Head of caudate nucleus (tissue), 42 donors: ENCODE data around the gene EIF2B2.
"Not testable (repeated sequence)": the region's sequence is repeated elsewhere in the genome, so short reads cannot be mapped to it uniquely, and the experiment has no call there.

ENCODE experiments used
- DNase-seq, 42 donors: peaks; one replicate each; pipeline versions ENCODE4 v3.0.0 to v3.0.0-alpha.2; 2020 to 2021; ENCODE audit warnings: mixed read lengths in 7 of 42
- intact Hi-C: fragments of 100-400 bp; cut with DNase I; formaldehyde crosslinking; loops from one replicate; pipeline ENCODE4 v1.15.0; 2022

Gene EIF2B2

DNA sequence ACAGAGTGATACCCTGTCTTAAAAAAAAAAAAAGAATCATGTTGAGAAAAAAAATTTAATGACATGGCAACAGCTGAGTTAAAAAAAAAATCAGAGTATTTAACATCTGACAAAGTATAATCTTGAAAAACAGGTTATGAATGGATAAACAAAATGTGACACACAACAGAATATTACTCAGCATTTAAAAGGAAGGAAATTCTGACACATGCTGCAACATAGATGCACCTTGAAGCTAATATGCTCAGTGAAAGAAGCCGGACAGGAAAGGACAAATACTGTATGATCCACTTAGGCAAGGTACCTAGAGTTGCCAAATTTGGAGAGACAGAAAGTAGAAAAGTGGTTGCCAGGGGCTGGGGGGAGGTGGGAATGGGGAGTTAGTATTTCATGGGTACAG lies 19.4 kb upstream of the EIF2B2 start:
- no peak for DNase-seq
- intact Hi-C loops, result no loop called here

DNA sequence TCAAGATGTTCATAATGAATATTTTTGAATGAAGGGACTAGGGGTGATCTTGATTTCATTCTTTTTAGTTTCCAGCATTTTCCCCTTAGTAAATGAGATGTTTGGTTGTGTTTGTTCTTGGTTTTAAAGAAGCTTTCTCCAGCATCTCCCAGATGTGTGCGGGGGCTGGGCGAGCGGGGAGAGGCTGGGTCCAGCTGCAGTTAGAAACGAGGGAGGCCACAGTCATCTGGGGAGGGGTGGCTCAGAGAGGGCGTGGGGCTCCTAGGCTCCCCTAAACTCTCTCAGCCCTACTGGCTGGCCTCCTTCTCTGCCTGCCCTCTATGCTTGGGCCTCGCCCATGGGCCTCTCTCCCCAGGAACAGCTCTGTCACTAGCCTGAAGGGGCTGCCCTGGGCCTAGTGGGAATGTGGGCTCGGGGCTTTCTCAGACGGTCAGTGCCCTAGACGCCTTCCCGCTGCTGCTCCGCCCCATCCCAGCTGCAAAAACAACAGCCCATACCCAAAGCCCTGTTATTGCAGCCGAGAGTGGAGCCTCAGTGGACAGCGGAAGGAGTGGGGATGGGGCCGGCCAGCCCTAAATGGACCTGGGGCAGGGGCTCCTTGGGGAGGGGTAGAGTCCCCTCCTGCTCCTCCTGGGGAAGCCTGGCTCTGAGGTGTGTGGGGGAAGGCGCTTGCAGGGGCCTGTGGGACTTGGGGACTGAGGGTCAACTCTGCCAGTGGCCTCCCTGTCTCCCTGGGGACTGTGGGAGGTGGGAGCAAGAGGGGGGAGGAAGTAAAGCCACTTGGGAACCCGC lies 18.3 kb upstream of the EIF2B2 start:
- DNase-seq, result peak in 3 of 42 donors; percentile 14 to 40 (median 15)
- intact Hi-C loops, result no loop called here

DNA sequence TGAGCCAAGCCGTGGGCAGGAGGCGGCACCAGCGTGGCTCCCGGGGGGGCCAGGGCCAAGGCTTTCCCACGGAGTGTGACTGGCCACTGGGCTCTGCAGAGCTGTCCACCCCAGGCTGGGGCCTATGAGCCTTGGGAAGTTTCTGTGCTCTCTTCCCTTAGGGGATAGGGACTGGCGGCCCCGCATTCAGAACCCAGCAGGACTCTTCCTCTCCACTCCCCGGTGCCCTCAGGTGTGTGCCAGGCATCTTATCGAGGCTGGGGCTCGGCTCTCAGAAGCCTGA lies 17.8 kb upstream of the EIF2B2 start:
- DNase-seq, result peak in 1 of 42 donors; percentile 30
- intact Hi-C loops, result no loop called here

DNA sequence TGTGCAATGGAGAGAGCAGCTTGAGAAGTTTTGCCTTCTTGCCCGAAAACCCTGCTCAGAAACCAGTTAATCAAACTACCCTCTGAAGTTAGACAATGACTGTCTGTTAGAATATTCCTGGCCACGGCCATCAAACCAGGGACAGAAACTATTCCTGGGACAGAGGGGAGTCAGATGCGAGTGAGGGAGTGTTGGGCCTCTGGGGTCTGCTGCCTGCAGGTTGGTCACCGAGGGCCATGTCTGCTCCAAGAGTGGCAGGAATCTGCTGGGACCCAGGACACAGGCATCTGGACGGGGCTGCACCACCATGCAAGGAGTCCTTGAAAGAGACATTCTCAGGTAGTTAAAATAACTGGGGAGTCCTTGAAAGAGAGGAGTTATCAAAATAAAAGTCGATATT lies 16.9 kb upstream of the EIF2B2 start:
- intact Hi-C loops, result no loop called here
- DNase-seq, result peak in 1 of 42 donors; percentile 26

DNA sequence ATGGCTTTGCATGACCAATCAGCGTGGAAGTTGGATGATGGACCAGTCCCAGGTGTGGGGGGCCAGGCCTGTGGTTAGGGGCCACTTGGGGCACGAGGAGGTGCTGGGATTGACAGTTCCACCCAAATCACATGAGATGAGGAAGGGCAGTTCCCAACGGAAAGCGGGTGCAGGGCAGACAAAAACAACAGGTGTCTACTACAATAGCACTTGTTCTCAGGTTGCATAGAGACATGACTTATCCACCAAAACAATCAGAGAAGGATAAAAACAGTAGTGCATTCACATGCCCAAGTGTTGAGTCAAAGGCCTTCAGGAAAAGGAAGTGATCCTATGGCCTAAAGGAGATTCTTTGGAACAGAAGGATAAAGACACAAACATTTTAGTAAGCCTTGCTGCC lies 14.6 kb upstream of the EIF2B2 start:
- no peak for DNase-seq
- intact Hi-C loops, result no loop called here

DNA sequence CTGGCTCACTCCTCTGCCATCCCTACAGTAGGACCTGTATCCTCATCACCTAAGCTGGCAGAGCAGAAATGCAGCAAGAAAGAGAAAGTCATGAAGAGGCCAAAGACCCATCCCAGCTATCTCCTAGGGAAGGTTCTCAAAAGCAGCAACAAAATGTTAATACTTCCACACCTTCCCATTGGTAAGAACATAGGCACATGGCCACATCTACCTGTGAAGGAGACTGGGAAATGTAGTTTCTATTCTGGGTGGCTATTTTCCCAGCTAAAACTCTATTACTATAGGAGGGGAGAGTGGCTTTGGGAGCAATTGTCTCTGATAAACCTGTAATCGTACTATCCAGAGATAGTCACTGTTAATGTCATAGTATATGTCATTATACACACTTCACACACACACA lies 13.7 kb upstream of the EIF2B2 start:
- DNase-seq, result no peak
- intact Hi-C loops, result no loop called here

DNA sequence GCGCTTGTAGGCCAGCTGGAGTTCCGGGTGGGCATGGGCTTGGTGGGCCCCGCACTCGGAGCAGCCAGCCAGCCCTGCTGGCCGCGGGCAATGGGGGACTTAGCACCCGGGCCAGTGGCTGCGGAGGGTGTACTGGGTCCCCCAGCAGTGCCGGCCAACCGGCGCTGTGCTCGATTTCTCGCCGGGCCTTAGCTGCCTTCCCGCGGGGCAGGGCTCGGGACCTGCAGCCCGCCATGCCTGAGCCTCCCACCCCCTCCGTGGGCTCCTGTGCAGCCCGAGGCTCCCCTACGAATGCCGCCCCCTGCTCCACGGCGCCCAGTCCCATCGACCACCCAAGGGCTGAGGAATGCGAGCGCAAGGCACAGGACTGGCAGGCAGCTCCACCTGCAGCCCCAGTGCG lies 8.5 kb upstream of the EIF2B2 start:
- intact Hi-C loops, DNase-seq: not testable (repeated sequence)

DNA sequence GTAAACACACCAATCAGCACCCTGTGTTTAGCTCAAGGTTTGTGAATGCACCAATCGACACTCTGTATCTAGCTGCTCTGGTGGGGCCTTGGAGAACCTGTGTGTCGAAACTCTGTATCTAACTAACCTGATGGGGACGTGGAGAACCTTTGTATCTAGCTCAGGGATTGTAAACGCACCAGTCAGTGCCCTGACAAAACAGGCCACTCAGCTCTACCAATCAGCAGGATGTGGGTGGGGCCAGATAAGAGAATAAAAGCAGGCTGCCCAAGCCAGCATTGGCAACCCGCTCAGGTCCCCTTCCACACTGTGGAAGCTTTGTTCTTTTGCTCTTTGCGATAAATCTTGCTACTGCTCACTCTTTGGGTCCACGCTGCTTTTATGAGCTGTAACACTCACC lies 6.9 kb upstream of the EIF2B2 start:
- DNase-seq, intact Hi-C loops: not testable (repeated sequence)

DNA sequence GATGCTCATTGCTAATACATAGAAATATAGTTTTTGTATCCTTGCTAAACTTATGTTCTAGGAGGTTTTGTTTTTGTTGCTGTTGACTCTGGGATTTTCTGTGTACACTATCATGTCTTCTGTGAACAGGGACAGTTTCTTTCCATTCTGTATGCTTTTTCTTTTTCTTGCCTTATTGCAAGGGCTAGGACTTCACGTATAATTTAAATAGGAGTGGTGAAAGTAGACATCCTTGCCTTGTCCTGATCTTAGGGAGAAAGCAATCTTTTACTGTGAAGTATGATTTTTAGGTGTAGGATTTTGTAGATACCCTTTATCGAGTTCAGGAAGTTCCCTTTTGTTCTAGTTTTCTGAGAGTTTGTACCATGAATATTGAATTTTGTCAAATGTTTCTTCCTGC lies 1.5 kb upstream of the EIF2B2 start:
- intact Hi-C loops, result loop anchor here (10.0 kb wide), 1 partner anchor 64 kb away; the partner anchor contains the start of genes ACYP1 and ZC2HC1C
- DNase-seq, result no peak

DNA sequence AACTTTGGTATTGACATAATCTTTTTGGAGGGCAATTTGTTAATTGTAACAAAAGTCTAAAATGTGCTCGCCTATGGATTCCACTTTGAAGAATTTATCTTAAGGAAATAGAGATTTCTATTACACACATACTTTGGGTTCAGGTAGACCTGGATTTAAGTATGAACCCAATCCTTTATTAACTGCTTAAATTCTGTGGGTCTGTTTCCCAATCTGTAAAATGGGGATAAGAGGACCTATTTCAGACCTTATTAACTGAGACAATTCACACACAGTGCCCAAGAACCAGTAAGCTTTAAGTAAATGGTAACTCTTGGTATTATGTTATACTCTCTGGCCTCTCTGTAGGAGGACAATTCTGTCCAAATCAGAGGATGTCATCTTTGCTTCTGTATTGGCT lies 822 bp upstream of the EIF2B2 start:
- no peak for DNase-seq

DNA sequence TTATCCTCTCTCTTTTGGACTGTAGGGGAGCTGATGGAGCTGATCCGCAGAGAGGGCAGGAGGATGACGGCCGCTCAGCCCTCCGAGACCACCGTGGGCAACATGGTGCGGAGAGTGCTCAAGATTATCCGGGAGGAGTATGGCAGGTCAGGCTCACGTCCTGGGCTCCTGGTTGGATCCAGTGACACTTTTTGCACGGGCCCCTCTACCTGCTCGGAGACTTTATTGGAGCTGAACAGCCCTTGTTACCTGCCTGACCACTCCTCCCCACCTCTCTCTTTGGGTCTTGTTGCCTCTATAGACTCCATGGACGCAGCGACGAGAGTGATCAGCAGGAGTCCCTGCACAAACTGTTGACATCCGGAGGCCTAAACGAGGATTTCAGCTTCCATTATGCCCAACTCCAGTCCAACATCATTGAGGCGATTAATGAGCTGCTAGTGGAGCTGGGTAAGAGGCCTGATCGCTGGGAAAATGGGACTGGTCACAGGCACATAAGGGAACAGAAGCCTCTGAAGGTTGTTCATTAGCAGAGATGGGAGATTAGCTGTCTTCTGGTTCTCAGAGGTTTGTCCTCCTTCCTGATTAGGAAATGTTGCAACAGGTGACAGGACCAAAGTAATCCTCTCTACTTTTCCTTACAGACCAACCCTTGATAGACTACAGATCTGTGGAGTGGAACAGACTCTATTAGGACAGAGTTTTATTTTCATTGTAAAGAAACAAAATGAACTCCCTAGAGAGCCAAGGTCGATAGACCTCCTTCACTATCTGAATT lies 718 bp downstream of the EIF2B2 start:
- peak in 2 of 42 donors; percentile 5 to 11 for DNase-seq
- intact Hi-C loops, result loop anchor here (10.0 kb wide), 1 partner anchor 61 kb away; the partner anchor contains the start of genes ACYP1 and ZC2HC1C

More for the DNA sequence above, 822 bp upstream of the EIF2B2 start:
- intact Hi-C loops, result loop anchor here (10.0 kb wide), 1 partner anchor 63 kb away; the partner anchor contains the start of genes ACYP1 and ZC2HC1C

DNA sequence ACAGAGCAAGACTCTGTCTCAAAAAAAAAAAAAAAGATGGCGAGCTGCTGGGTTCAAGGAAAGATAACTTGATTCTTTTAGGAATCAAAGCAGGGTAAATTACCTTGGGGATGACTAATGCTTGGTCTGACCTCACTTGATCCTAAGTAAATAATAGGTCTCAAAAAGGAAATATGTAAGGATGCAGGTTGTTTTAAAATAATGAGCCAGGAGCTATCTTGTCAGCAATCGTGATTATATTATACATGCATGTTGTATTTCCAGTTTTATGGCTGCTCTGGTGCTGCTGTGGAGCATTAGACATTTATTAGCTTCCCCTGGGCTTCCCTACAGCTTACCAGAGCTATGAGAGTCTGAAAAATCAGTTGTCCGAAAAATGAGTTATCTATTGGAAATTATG lies 2.6 kb downstream of the EIF2B2 start:
- DNase-seq, result no peak
- intact Hi-C loops, result loop anchor here (10.0 kb wide), 1 partner anchor 59 kb away; the partner anchor contains the start of genes ACYP1 and ZC2HC1C

DNA sequence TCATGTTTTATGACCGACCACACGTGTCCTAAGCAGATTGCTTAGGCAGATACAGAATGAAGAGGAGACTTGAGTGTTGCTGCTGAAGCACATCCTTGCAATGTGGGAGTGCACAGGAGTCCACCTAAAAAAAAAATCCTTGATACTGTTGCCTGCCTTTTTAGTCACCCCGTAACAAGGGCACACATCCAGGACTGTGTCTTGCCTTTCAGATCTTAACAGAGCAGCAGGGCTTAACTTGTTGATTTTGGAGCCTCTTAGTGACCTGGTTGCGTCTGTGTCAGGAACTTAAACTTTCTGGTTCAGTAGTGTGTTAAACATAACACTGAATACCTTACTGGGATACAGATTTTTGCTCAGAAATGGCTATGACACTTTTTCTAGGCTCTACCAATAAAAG lies 6.5 kb downstream of the EIF2B2 start:
- no peak for DNase-seq
- intact Hi-C loops, result loop anchor here (10.0 kb wide), 1 partner anchor 56 kb away; the partner anchor contains the start of genes ACYP1 and ZC2HC1C

DNA sequence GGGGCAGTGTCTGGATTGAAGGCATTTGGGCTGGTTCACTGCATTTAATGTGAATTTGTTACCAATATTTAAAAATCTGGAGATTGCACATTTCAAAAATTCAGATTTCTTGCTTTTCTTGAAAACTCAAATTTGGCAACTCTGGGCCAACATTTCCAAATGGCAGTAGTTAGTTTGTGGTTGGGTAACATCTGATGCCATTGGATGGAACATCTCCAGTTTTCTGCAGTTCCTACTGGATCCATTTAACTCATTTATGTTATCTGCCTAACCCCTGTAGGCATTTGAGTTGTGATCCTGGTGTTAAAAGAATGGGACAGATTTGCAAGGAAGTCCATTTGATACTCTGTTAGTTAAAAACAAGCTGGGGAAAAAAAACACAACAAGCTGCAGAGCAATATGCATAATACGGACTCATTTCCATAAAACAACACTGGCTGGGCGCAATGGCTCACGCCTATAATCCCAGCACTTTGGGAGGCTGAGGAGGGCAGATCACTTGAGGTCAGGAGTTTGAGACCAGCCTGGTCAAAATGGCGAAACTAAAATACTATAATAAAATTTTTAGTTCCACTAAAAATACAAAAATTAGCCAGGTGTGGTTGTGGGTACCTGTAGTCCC lies 7.9 kb downstream of the EIF2B2 start:
- DNase-seq, result no peak
- intact Hi-C loops, result no loop called here

DNA sequence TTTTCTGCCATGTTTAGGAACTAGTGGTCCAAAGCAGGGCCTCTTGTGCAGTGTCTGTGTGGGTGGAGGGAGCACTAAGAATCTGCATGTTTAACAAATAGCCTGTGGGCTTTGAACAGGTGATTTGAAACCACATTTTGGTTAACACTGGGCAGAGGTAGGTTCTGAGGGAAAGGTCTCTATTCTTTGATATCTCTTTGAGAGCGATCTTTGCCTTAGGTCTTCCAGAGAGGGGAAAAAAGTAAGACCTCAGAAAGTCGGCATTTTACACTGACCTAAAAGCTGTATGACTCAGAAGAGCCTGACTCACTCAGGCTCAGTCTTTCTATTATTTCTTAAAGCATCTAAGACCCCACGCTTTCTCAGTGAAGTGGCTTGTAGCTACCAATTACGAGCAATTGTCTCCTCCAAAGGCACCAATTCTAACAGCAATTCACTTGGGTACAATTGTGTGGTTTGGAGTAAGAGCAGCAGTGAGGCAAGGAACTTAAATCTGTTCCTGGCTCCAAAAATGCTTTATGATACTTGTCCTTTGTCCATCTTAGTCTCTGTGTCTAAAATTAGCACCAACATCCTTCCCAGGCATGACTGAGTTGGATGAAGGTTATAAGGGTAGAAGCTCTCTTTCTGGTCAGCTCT lies 8.8 kb downstream of the EIF2B2 start:
- intact Hi-C loops, result no loop called here

DNA sequence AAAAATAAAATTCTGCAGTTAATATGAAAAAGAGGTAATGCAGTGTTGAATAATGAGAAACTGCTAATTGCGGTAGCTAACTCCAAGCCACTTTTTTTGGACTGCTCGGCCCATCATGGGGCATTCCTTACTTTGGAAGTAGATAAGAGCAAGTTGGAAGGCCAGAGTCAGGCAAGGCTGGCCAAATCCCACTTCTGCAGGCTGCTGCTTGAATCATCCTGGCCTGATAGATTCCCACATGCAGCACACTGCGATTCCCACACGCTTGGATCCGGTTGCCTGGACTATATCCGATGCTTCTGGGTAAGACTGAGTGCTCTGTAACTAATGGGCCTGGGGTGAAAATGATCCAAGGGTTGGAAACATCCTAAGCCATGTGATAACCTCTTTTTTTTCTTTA lies 10.6 kb downstream of the EIF2B2 start:
- DNase-seq, result no peak
- intact Hi-C loops, result no loop called here

More for the DNA sequence above, 8.8 kb downstream of the EIF2B2 start:
- peak in 2 of 42 donors; percentile 11 to 42 for DNase-seq

DNA sequence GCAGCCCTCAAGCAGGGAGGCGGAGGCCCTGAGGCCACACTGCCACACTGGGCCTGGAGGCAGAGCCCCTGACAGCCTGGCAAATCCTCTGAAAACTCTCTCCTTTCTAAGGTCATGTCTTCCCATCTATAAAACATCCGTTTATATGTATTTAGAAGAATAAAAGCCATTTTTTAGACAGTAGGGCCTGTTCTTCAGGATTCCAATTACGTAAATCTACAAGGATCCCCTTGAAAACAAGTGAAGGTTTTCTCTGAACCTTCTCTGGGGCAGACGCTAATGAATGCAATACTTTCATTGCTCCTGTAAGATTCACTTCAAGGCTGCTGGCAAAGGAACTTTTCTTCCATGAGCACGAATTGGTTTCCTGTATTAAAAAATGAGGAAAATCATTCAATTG lies 12.8 kb downstream of the EIF2B2 start:
- intact Hi-C loops, result no loop called here
- no peak for DNase-seq

DNA sequence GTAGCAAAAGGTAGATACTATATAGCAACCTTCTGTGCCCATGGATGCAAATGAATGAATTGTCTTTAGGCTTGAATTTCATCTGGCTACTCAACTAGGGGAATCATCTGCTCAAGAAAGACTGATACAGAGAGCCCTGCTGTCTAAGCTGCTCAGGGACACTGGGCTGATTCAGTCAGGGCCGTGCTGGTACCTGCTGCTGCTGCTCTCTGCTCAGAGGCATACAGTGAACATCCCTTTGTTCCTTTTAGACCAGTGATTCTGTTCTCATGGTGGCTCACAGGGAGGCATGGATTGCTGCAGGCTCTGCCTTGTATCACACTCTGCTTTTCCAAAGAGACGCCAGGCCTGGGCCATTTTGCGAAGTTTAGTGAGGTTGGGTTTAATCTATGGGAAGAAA lies 14.1 kb downstream of the EIF2B2 start:
- intact Hi-C loops, result no loop called here

DNA sequence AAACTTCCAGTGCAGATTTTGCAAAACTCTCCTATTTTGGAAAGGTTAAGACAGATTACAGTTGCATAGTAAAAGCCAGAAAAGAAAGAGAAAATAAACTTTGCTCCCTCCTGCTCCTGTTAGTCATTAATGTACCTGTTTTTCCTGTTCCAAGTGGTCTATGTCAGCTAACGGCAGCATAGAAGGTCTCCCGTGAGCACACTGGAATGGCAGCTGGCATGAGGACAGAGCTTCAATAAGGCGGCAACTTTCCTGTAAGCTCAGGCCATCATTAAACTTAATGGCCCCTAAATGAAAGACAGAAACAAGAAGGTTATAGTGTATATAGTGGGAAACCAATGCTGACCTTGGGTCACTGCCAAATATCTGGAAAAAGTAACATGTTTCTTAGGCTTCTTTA lies 16.0 kb downstream of the EIF2B2 start:
- intact Hi-C loops, result no loop called here
- DNase-seq, result no peak

More for the DNA sequence above, 14.1 kb downstream of the EIF2B2 start:
- DNase-seq, result peak in 15 of 42 donors; percentile 10 to 56 (median 27)
